DOHH2 (cell line): ENCODE data around the gene ENTPD7.
"Not testable (repeated sequence)": the region's sequence is repeated elsewhere in the genome, so short reads cannot be mapped to it uniquely, and the experiment has no call there.

Experiments
- CTCF ChIP-seq: fragments of 200-600 bp; sonication (generic); IDR thresholded peaks from one replicate; pipeline ENCODE4 v1.5.1; 2014; ENCODE audit warnings: antibody characterized with exemption, mild to moderate bottlenecking, low read depth, low read length; ENCODE audit not compliant: poor library complexity, severe bottlenecking
- EZH2phosphoT487 ChIP-seq: fragments of 200-600 bp; sonication (generic); IDR thresholded peaks from 2 replicates; pipeline ENCODE4 v1.6.1; 2017; ENCODE audit warnings: borderline replicate concordance, mild to moderate bottlenecking, antibody characterized with exemption, low read length, moderate library complexity, mixed read lengths

- not testable (repeated sequence) for TF ChIP-seq CTCF, EZH2phosphoT487
Observed at GRCh38 chr10:99746166-99746565, 86.9 kb downstream of the ENTPD7 start.
